Sigmoid colon (tissue), 4 donors: Measurements from ENCODE around the gene ABLIM1.

Experiments
- CTCF ChIP-seq, 4 experiments: fragments of 450-650 bp in 3 of 4; fragments of 200-600 bp in 1 of 4; IDR thresholded peaks; one replicate each; pipeline ENCODE4 v1.5.1; 2016 to 2019; ENCODE audit warnings: antibody characterized with exemption in 4 of 4, mild to moderate bottlenecking in 3 of 4, moderate library complexity in 2 of 4
- EP300 ChIP-seq, 4 donors: sonication (generic); formaldehyde crosslinking; IDR thresholded peaks; one replicate each; pipeline ENCODE4 v1.6.1; 2017; ENCODE audit warnings: antibody characterized with exemption in 4 of 4
- POLR2A ChIP-seq, 2 donors: fragments of 450-650 bp; IDR thresholded peaks; one replicate each; pipeline ENCODE4 v1.6.1; 2016; ENCODE audit warnings: antibody characterized with exemption in 2 of 2, mild to moderate bottlenecking in 2 of 2, moderate library complexity in 2 of 2
- POLR2AphosphoS5 ChIP-seq, 4 donors: sonication (generic); formaldehyde crosslinking; IDR thresholded peaks; one replicate each; pipeline ENCODE4 v1.6.1; 2017; ENCODE audit warnings: antibody characterized with exemption in 4 of 4

DNA sequence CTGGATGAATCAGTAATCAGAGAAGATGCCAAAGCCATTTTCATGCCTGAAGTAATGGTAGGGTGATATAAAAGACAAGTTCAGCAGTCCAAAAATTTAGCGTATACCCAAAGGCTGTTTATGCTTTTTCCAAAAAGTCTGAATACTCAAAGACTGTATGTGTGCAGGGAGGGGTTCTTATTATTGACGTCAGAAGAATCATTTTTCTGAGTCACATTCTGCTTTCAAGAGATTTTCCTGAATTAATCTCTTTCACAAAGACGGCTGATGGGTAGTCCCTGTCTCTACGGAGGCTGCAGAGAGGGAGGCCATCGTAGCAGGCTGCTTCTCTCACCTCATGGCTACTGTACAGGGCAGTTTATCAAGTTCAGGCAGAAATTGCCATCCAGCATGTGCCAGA is 30.7 kb upstream of the ABLIM1 start:
- TF ChIP-seq CTCF (IDR thresholded peaks at IDR 0.05) (no peak), POLR2A (IDR thresholded peaks at IDR 0.05) (no peak), POLR2AphosphoS5 (IDR thresholded peaks at IDR 0.05) (no peak), EP300 (IDR thresholded peaks at IDR 0.05) (no peak)
